Astrocyte (in vitro differentiated cells and primary cell): Measurements from ENCODE around the gene CMIP. TPM values are rescaled to one million over a fixed set of nuclear protein-coding genes. Genes with fewer than 3 reads are reported as not detected.

Source experiments
- DNase-seq: peaks from one replicate; pipeline ENCODE4 v3.0.0-alpha.2; 2010; ENCODE audit warnings: low read depth
- FAIRE-seq: peaks from 2 replicates; lab custom pipeline; 2011; peaks lifted over from hg19 to GRCh38; lab: Jason Lieb, UNC
- H2AFZ ChIP-seq: 2 replicates; pipeline ENCODE4 v1.6.0; 2012; ENCODE audit warnings: low read depth, low read length, inconsistent platforms
- H3K27ac ChIP-seq: 2 replicates; pipeline ENCODE4 v1.5.1; 2011; ENCODE audit warnings: low read depth, low read length, inconsistent platforms
- H3K27me3 ChIP-seq: 2 replicates; pipeline ENCODE4 v1.6.0; 2011; ENCODE audit warnings: low read length, inconsistent platforms; ENCODE audit not compliant: insufficient read depth
- H3K36me3 ChIP-seq: 2 replicates; pipeline ENCODE4 v1.5.1; 2011; ENCODE audit warnings: low read length, inconsistent platforms; ENCODE audit not compliant: insufficient read depth
- H3K4me1 ChIP-seq: 2 replicates; pipeline ENCODE4 v1.5.1; 2011; ENCODE audit warnings: low read length, inconsistent platforms; ENCODE audit not compliant: insufficient read depth
- H3K4me2 ChIP-seq: 2 replicates; pipeline ENCODE4 v1.6.0; 2012; ENCODE audit warnings: low read length, inconsistent platforms
- H3K4me3 ChIP-seq: 2 replicates; pipeline ENCODE4 v1.5.1; 2011; ENCODE audit warnings: low read depth, mild to moderate bottlenecking, low read length, inconsistent platforms; ENCODE audit not compliant: insufficient read depth
- H3K79me2 ChIP-seq: 2 replicates; pipeline ENCODE4 v1.6.0; 2012; ENCODE audit warnings: mild to moderate bottlenecking, low read length, inconsistent platforms; ENCODE audit not compliant: insufficient read depth
- H3K9ac ChIP-seq: 2 replicates; pipeline ENCODE4 v1.6.0; 2012; ENCODE audit warnings: mild to moderate bottlenecking, low read length, inconsistent platforms
- H3K9me3 ChIP-seq: 2 replicates; pipeline ENCODE4 v1.5.1; 2012; ENCODE audit warnings: low read depth, mild to moderate bottlenecking, low read length, inconsistent platforms; ENCODE audit not compliant: insufficient read depth
- H4K20me1 ChIP-seq: 2 replicates; pipeline ENCODE4 v1.6.0; 2012; ENCODE audit warnings: low read length, inconsistent platforms; ENCODE audit not compliant: insufficient read depth
- H3K27ac Mint-ChIP-seq: one replicate; pipeline ENCODE4 v1.8.0; 2021; ENCODE audit warnings: mild to moderate bottlenecking, mixed read lengths; ENCODE audit not compliant: unreplicated experiment
- H3K27me3 Mint-ChIP-seq: one replicate; pipeline ENCODE4 v1.8.0; 2021; ENCODE audit warnings: low read depth, mixed read lengths; ENCODE audit not compliant: unreplicated experiment
- H3K36me3 Mint-ChIP-seq: one replicate; pipeline ENCODE4 v1.8.0; 2021; ENCODE audit warnings: low read depth, mixed read lengths; ENCODE audit not compliant: unreplicated experiment
- H3K4me1 Mint-ChIP-seq: one replicate; pipeline ENCODE4 v1.8.0; 2021; ENCODE audit warnings: low read depth, mixed read lengths; ENCODE audit not compliant: unreplicated experiment
- H3K4me3 Mint-ChIP-seq: one replicate; pipeline ENCODE4 v1.8.0; 2021; ENCODE audit warnings: mild to moderate bottlenecking, moderate library complexity, mixed read lengths; ENCODE audit not compliant: unreplicated experiment
- H3K9me3 Mint-ChIP-seq: one replicate; pipeline ENCODE4 v1.8.0; 2021; ENCODE audit warnings: mild to moderate bottlenecking, mixed read lengths; ENCODE audit not compliant: unreplicated experiment
- CTCF ChIP-seq: IDR thresholded peaks from 2 replicates; pipeline ENCODE4 v1.5.1; 2011; ENCODE audit warnings: low read depth, mild to moderate bottlenecking, inconsistent platforms, low read length, moderate library complexity; ENCODE audit not compliant: insufficient read depth
- EZH2 ChIP-seq: IDR thresholded peaks from 2 replicates; pipeline ENCODE4 v1.6.1; 2012; ENCODE audit warnings: mild to moderate bottlenecking, low read length, inconsistent platforms; ENCODE audit not compliant: insufficient read depth
- total RNA-seq: library from RNA; stranded (reverse); gene quantifications from 2 replicates; pipeline ENCODE4 v1.2.1, GENCODE V29; 2021

CMIP gene
- total RNA-seq, 1 donor from 2014 or later: 71.5 TPM

- peaks cover 5% of the 10 kb centered on the region for H3K27me3 Mint-ChIP-seq
- Histone ChIP-seq H3K9me3 (no peaks in the 10 kb centered on the region), H3K79me2 (no peaks in the 10 kb centered on the region), H3K36me3 (no peaks in the 10 kb centered on the region), H3K27me3 (no peaks in the 10 kb centered on the region), H3K27ac (no peak overlapping the region), H3K9ac (peak overlapping the region; percentile 71), H2AFZ (no peak overlapping the region), H3K4me3 (no peak overlapping the region), H3K4me1 (peaks cover 21% of the 10 kb centered on the region), H4K20me1 (no peaks in the 10 kb centered on the region), H3K4me2 (no peak overlapping the region)
- DNase-seq (no peak), FAIRE-seq (no peak)
- no peaks in the 10 kb centered on the region for H3K36me3 Mint-ChIP-seq
- no peaks in the 10 kb centered on the region for H3K9me3 Mint-ChIP-seq
- H3K27ac Mint-ChIP-seq: peak overlapping the region; percentile 73
- no peak overlapping the region for H3K4me3 Mint-ChIP-seq
- H3K4me1 Mint-ChIP-seq: peaks cover 11% of the 10 kb centered on the region
- TF ChIP-seq EZH2 (no peak), CTCF (no peak)
Observed at GRCh38 chr16:81712681-81713080, 268.1 kb downstream of the CMIP start.

- Histone ChIP-seq H3K27me3 (no peaks in the 10 kb centered on the region), H3K9me3 (no peaks in the 10 kb centered on the region), H3K9ac (no peak overlapping the region), H3K4me3 (no peak overlapping the region), H3K36me3 (no peaks in the 10 kb centered on the region), H3K4me1 (peaks cover 16% of the 10 kb centered on the region), H3K27ac (no peak overlapping the region), H2AFZ (no peak overlapping the region), H4K20me1 (no peaks in the 10 kb centered on the region), H3K79me2 (no peaks in the 10 kb centered on the region), H3K4me2 (no peak overlapping the region)
- no peak for DNase-seq
- H3K4me1 Mint-ChIP-seq: peaks cover 11% of the 10 kb centered on the region
- no peaks in the 10 kb centered on the region for H3K36me3 Mint-ChIP-seq
- FAIRE-seq: no peak
- peak; percentile 9 for TF ChIP-seq CTCF
- TF ChIP-seq EZH2: no peak
- H3K27me3 Mint-ChIP-seq: peaks cover 5% of the 10 kb centered on the region
- H3K4me3 Mint-ChIP-seq: no peak overlapping the region
- H3K9me3 Mint-ChIP-seq: no peaks in the 10 kb centered on the region
- no peak overlapping the region for H3K27ac Mint-ChIP-seq
Observed at GRCh38 chr16:81713295-81713772, 268.7 kb downstream of the CMIP start.

- H3K27ac ChIP-seq: no peak overlapping the region
- DNase-seq: no peak
- peaks cover 16% of the 10 kb centered on the region for H3K4me1 ChIP-seq
- H3K4me3 ChIP-seq: no peak overlapping the region
- FAIRE-seq: no peak
- no peaks in the 10 kb centered on the region for H3K9me3 ChIP-seq
- H3K4me2 ChIP-seq: no peak overlapping the region
- TF ChIP-seq EZH2 (no peak), CTCF (no peak)
- Mint-ChIP-seq H3K4me1 (peaks cover 11% of the 10 kb centered on the region), H3K4me3 (no peak overlapping the region), H3K36me3 (no peaks in the 10 kb centered on the region), H3K27ac (no peak overlapping the region), H3K9me3 (no peaks in the 10 kb centered on the region), H3K27me3 (peaks cover 5% of the 10 kb centered on the region)
- H2AFZ ChIP-seq: no peak overlapping the region
- H4K20me1 ChIP-seq: no peaks in the 10 kb centered on the region
- H3K9ac ChIP-seq: no peak overlapping the region
- H3K27me3 ChIP-seq: no peaks in the 10 kb centered on the region
- no peaks in the 10 kb centered on the region for H3K36me3 ChIP-seq
- H3K79me2 ChIP-seq: no peaks in the 10 kb centered on the region
Observed at GRCh38 chr16:81713796-81714195, 269.2 kb downstream of the CMIP start.
